ENCODE data around the gene IRF8. TPM values are rescaled to one million over a fixed set of nuclear protein-coding genes. Genes with fewer than 3 reads are reported as not detected.

Gene IRF8
- total RNA-seq, 2 experiments from 2014 or later, result 11.6 to 14.7 TPM

DNA sequence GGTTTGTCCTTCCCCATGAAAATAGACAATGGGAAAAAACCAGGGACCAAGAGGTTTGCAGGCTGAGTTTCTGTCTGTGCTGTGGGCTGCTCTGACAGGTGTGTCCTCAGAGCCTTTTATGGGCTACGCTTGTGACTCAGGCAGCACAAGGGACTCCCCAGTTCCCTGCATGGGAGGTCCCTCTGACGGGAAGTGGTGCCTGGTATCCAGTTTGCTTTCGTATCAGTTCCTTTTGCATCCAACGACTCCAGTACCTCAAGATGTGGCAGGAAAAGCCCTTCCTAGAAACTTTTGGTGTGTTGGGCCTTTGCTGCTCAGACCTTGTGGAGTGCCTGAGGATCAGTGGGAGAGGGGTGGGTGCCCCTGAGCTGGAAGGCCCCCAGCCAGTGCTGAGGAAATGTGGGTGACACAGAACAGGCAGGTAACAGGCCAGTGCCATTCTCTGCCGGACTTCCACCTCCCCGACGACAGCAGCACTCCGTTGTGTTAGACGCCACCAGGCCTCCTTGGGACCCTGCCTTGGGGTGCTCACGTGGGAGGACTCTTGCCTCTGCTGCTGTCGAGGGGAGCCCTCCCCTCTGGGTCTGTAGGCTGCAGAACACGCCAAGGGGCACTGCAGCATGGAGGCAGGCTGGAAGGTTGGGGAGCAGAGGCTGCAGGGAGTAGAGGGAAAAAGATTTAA, 38.4 kb upstream of the IRF8 start:
- CTCF ChIA-PET, result interaction anchor here (1.0 to 1.4 kb wide), 2 partner anchors 39 to 128 kb away, joined by 3 read pairs; no protein-coding TSS in a partner anchor
- no peak for DNase-seq
- Mint-ChIP-seq H3K4me3 (no peak overlapping the region), H3K36me3 (ENCODE audit: low read depth) (no peaks in the 10 kb centered on the region), H3K4me1 (peaks cover 4% of the 10 kb centered on the region), H3K27me3 (no peaks in the 10 kb centered on the region), H3K9me3 (no peaks in the 10 kb centered on the region), H3K27ac (no peak overlapping the region)
- POLR2A ChIA-PET, result no interaction called here

DNA sequence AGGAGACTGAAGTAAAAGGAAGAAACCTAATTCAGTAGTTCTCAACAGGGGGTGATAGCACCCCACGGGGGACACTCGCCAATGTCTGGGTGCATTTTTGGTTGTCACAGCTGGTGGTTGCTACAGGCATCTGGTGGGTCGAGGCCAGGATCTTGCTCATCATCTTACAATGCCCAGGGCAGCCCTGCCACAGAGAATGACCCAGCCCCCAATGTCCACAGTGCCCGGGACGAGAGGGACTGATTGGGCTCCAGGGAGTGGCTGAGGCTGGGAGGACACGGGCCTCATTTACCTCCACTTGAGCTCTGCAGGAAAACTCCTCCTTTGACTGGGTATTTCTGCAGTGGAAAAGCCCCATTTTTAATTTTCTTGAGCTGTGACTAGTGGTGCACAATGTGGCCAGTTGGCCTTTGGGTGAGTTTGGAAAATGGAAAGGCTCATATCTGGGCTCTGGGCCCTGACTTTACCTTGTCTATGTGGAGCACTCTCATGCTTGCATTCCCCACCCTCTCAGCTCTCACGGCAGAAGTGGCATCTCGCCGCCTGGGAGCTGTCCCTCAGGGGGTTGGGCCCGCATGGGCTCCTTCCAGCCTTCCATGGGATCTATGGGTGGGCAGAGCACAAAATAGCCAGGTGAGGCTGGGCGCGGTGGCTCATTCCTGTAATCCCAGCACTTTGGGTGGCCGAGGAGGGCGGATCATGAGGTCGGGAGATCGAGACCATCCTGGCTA, 37.7 kb upstream of the IRF8 start:
- Mint-ChIP-seq H3K27ac (no peak overlapping the region), H3K9me3 (no peaks in the 10 kb centered on the region), H3K4me1 (peaks cover 4% of the 10 kb centered on the region), H3K4me3 (no peak overlapping the region), H3K36me3 (ENCODE audit: low read depth) (no peaks in the 10 kb centered on the region), H3K27me3 (no peaks in the 10 kb centered on the region)
- CTCF ChIA-PET, result interaction anchor here (0.6 kb wide), 1 partner anchor 217 kb away, joined by 3 read pairs; no protein-coding TSS in a partner anchor
- POLR2A ChIA-PET, result no interaction called here
- DNase-seq, result no peak

GRCh38 chr16:85862476-85863383, 36.2 kb upstream of the IRF8 start:
- Mint-ChIP-seq H3K27ac (no peak overlapping the region), H3K9me3 (no peaks in the 10 kb centered on the region), H3K4me1 (peaks cover 4% of the 10 kb centered on the region), H3K4me3 (no peak overlapping the region), H3K36me3 (ENCODE audit: low read depth) (no peaks in the 10 kb centered on the region), H3K27me3 (no peaks in the 10 kb centered on the region)
- DNase-seq, result no peak
- POLR2A ChIA-PET, result no interaction called here
- CTCF ChIA-PET, result no interaction called here

DNA sequence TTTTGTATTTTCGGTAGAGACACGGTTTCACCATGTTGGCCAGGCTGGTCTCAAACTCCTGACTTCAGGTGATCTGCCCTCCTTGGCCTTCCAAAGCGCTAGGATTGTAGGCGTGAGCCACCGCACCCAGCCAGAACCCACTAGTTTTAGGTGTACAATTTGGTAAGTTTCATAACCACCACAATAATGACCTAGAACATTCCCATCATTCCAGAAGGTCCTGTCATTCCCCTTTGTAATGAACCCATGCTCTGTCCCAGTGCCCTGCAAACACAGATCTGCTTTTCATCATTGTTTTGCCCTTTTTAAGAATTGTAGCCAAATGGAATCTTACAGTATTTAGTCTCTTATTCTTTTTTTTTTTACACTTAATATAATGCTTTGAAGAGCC, 35.6 kb upstream of the IRF8 start:
- POLR2A ChIA-PET, result no interaction called here
- Mint-ChIP-seq H3K4me1 (peaks cover 4% of the 10 kb centered on the region), H3K27ac (no peak overlapping the region), H3K27me3 (no peaks in the 10 kb centered on the region), H3K36me3 (ENCODE audit: low read depth) (no peaks in the 10 kb centered on the region), H3K9me3 (no peaks in the 10 kb centered on the region), H3K4me3 (no peak overlapping the region)
- no peak for DNase-seq
- CTCF ChIA-PET, result no interaction called here

DNA sequence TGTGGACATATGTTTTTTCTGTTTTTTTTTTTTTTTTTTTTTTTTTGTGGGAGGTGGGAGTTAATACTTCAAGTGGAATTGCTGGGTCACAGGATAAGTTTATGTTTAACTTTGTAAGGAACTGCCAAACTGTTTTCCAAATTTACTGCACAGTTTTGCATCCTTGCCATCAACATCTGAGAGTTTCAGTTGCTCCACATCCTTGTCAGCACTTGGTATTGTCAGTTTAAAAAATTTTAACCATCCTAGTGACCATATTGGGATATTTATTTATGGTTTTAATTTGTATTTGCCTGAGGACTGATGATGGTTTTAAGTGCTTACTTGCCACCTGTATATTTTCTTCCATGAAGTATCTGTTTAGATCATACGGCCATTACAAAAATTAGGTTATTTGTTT, 34.0 kb upstream of the IRF8 start:
- Mint-ChIP-seq H3K4me3 (no peak overlapping the region), H3K27ac (no peak overlapping the region), H3K9me3 (no peaks in the 10 kb centered on the region), H3K4me1 (peaks cover 4% of the 10 kb centered on the region), H3K36me3 (ENCODE audit: low read depth) (no peaks in the 10 kb centered on the region), H3K27me3 (no peaks in the 10 kb centered on the region)
- ChIA-PET POLR2A (no interaction called here), CTCF (no interaction called here)
- DNase-seq, result no peak

DNA sequence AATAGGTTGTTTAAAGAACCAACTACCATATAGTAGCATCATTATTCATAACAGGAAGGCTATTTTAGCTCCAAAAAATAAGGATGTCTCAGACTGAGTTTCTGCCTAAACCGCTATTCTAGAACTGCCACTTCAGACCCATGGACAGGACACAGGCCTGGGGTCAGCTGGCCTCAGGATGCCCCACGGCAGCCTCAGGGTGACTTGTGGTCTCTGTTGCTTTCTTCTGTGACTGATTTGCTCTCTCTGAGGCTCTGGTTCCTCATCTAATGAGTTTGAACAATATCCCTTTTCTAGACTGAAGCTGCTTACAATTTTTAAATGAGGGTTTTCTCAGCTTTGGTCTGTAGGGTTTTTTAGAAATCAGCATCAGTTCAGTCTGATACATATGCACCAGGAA, 31.8 kb upstream of the IRF8 start:
- POLR2A ChIA-PET, result no interaction called here
- Mint-ChIP-seq H3K9me3 (no peaks in the 10 kb centered on the region), H3K27me3 (peaks cover 2% of the 10 kb centered on the region), H3K4me1 (peaks cover 9% of the 10 kb centered on the region), H3K4me3 (no peak overlapping the region), H3K36me3 (ENCODE audit: low read depth) (no peaks in the 10 kb centered on the region), H3K27ac (no peak overlapping the region)
- DNase-seq, result no peak
- CTCF ChIA-PET, result no interaction called here

DNA sequence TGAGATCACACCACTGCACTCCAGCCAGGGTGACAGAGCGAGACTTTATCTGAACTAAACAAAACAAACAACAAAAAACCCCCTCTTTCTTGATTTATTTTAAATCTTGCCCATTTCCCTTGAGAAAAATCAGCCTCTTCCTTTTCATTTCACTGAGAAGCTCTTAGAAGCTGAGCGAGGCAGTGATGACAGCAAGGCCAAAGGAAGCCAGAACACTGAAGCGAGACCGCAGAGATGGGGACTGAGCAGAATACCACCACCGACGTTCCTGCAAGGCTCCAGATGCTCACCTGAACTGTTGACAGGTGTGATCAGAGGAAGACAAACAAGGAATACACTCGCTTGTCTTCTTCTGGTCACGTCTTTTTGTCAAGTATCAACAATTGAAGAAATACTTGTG, 30.5 kb upstream of the IRF8 start:
- Mint-ChIP-seq H3K27me3 (peaks cover 5% of the 10 kb centered on the region), H3K9me3 (no peaks in the 10 kb centered on the region), H3K4me3 (no peak overlapping the region), H3K4me1 (peaks cover 5% of the 10 kb centered on the region), H3K36me3 (ENCODE audit: low read depth) (no peaks in the 10 kb centered on the region), H3K27ac (no peak overlapping the region)
- POLR2A ChIA-PET, result no interaction called here
- DNase-seq, result no peak
- CTCF ChIA-PET, result no interaction called here

GRCh38 chr16:85869206-85869605, 29.8 kb upstream of the IRF8 start:
- peaks cover 5% of the 10 kb centered on the region for H3K4me1 Mint-ChIP-seq
- no peaks in the 10 kb centered on the region for H3K9me3 Mint-ChIP-seq
- POLR2A ChIA-PET, result no interaction called here
- no peak for DNase-seq
- H3K36me3 Mint-ChIP-seq (ENCODE audit: low read depth), result no peaks in the 10 kb centered on the region
- peaks cover 5% of the 10 kb centered on the region for H3K27me3 Mint-ChIP-seq
- no peak overlapping the region for H3K4me3 Mint-ChIP-seq
- H3K27ac Mint-ChIP-seq, result no peak overlapping the region
- CTCF ChIA-PET, result no interaction called here

DNA sequence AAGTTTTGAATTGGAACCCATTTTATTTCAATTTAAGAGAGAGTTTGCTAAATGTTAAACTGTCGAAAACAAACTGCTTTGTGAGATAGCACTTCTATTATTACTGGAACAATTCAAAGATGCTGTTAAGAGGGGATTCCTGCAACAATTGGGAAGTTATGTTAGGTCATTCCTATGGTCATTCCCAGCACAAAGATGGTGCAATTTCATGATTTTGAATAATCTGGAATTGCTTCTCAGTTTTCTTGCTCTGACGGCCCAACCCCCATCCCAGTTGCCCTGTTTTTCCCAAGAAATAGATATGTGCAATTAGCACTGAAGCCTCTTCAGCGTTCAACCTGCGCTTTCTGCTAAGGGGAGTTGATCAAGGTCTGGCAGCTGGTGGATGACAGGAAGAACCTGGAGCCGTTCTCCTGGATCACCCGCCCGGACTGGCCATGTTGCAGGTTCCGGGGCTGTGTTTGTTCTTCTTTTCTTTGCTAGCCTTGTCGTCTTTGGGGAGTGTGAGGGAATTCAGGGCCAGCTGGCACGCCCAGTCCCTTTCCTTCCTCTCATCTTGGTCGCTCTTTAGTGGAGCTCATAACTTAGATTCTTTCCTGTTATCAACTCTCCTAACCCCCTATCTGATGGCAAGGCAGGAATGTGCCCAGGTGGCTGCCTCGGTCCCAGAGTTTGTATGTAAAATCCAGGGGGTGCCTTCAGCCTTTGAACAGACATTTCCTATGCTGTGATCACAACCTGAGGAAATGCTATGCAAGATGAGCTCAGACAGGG, 29.0 kb upstream of the IRF8 start:
- ChIA-PET POLR2A (no interaction called here), CTCF (no interaction called here)
- Mint-ChIP-seq H3K27me3 (peaks cover 8% of the 10 kb centered on the region), H3K27ac (no peak overlapping the region), H3K4me3 (no peak overlapping the region), H3K9me3 (no peaks in the 10 kb centered on the region), H3K4me1 (peaks cover 5% of the 10 kb centered on the region), H3K36me3 (ENCODE audit: low read depth) (no peaks in the 10 kb centered on the region)
- DNase-seq, result no peak

DNA sequence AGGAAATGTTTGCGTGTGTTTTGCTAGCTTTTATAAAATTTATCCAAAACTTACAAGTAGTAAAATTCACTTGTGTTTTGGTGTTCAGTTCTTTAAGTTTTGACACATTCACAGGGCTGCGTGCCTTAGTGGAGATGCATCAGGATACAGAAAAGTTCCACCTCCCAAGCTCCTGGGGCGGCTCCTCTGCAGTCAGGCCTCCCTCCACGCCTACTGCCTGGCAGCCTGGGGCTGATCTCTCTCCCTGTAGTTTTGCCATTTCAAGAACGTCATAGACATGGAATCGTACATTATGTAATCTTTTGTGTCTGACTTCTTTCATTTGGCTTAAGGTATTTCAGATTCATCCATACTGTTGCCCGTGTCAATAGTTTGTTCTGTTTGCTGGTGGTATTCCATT, 27.2 kb upstream of the IRF8 start:
- H3K4me3 Mint-ChIP-seq, result no peak overlapping the region
- H3K27me3 Mint-ChIP-seq, result peaks cover 21% of the 10 kb centered on the region

GRCh38 chr16:85872734-85873133, 26.2 kb upstream of the IRF8 start:
- Mint-ChIP-seq H3K4me3 (no peak overlapping the region), H3K27ac (no peak overlapping the region), H3K4me1 (peaks cover 5% of the 10 kb centered on the region), H3K27me3 (peaks cover 27% of the 10 kb centered on the region), H3K9me3 (peaks cover 2% of the 10 kb centered on the region), H3K36me3 (ENCODE audit: low read depth) (no peaks in the 10 kb centered on the region)
- ChIA-PET CTCF (no interaction called here), POLR2A (interaction anchor here (0.6 kb wide), 1 partner anchor 62 kb away, joined by 3 read pairs; no protein-coding TSS in a partner anchor)
- no peak for DNase-seq

More for the DNA sequence above, 27.2 kb upstream of the IRF8 start:
- peaks cover 5% of the 10 kb centered on the region for H3K4me1 Mint-ChIP-seq
- ChIA-PET CTCF (no interaction called here), POLR2A (no interaction called here)
- no peak for DNase-seq
- peaks cover 2% of the 10 kb centered on the region for H3K9me3 Mint-ChIP-seq
- H3K36me3 Mint-ChIP-seq (ENCODE audit: low read depth), result no peaks in the 10 kb centered on the region
- H3K27ac Mint-ChIP-seq, result no peak overlapping the region

DNA sequence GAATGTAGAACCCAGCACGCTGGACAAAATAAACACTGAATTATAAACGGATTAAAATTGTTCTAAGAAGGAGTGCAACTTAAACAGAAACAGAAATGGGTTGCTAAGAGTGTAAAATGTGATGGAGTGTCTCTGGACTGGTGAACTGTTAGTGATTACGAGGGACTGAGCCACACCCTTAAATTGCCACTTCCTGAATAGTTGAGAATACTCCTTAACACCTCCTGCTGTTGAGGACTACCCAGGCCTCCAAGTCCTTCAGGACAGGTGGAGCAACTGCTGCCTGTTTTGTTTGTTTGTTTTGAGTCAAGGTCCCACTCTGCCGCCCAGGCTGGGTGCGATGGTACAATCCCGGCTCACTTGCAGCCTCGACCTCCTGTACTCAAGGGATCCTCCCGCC, 25.8 kb upstream of the IRF8 start:
- no peak for DNase-seq
- POLR2A ChIA-PET, result interaction anchor here (0.6 kb wide), 1 partner anchor 62 kb away, joined by 3 read pairs; no protein-coding TSS in a partner anchor
- CTCF ChIA-PET, result no interaction called here
- no peak overlapping the region for H3K4me3 Mint-ChIP-seq
- H3K27me3 Mint-ChIP-seq, result peaks cover 28% of the 10 kb centered on the region
- peaks cover 2% of the 10 kb centered on the region for H3K9me3 Mint-ChIP-seq
- no peak overlapping the region for H3K27ac Mint-ChIP-seq
- H3K36me3 Mint-ChIP-seq (ENCODE audit: low read depth), result no peaks in the 10 kb centered on the region
- H3K4me1 Mint-ChIP-seq, result peaks cover 5% of the 10 kb centered on the region
